Sigmoid colon (tissue), 7 donors: ENCODE data around the gene EXOC3L1. TPM values are rescaled to one million over a fixed set of nuclear protein-coding genes. Genes with fewer than 3 reads are reported as not detected.

Experiments used
- DNase-seq: peaks from one replicate; pipeline ENCODE4 v3.0.0-alpha.2; 2019
- H3K27ac ChIP-seq, 4 donors: fragments of 200-600 bp; sonication (generic); one replicate each; pipeline ENCODE4 v1.5.1; 2016 to 2019; ENCODE audit warnings: mild to moderate bottlenecking in 1 of 4
- H3K27me3 ChIP-seq, 3 donors: fragments of 200-600 bp; sonication (generic); one replicate each; pipeline ENCODE4 v1.5.1; 2019; ENCODE audit warnings: mild to moderate bottlenecking in 1 of 3
- H3K36me3 ChIP-seq, 4 donors: fragments of 200-600 bp; sonication (generic); one replicate each; pipeline ENCODE4 v1.5.1; 2016 to 2019
- H3K4me1 ChIP-seq, 4 donors: fragments of 200-600 bp; sonication (generic); one replicate each; pipeline ENCODE4 v1.5.1; 2017 to 2019
- H3K4me3 ChIP-seq, 4 donors: fragments of 200-600 bp; sonication (generic); one replicate each; pipeline ENCODE4 v1.5.1; 2017 to 2019; ENCODE audit warnings: mild to moderate bottlenecking in 2 of 4, moderate library complexity in 1 of 4
- H3K9me3 ChIP-seq, 4 donors: fragments of 200-600 bp in 3 of 4; sonication (generic) in 3 of 4; one replicate each; pipeline versions ENCODE4 v1.5.1 to v1.6.1; 2013 to 2019
- CTCF ChIP-seq, 4 experiments: fragments of 450-650 bp in 3 of 4; fragments of 200-600 bp in 1 of 4; IDR thresholded peaks; one replicate each; pipeline ENCODE4 v1.5.1; 2016 to 2019; ENCODE audit warnings: antibody characterized with exemption in 4 of 4, mild to moderate bottlenecking in 3 of 4, moderate library complexity in 2 of 4
- EP300 ChIP-seq, 4 donors: sonication (generic); formaldehyde crosslinking; IDR thresholded peaks; one replicate each; pipeline ENCODE4 v1.6.1; 2017; ENCODE audit warnings: antibody characterized with exemption in 4 of 4
- POLR2A ChIP-seq, 2 donors: fragments of 450-650 bp; IDR thresholded peaks; one replicate each; pipeline ENCODE4 v1.6.1; 2016; ENCODE audit warnings: antibody characterized with exemption in 2 of 2, mild to moderate bottlenecking in 2 of 2, moderate library complexity in 2 of 2
- POLR2AphosphoS5 ChIP-seq, 4 donors: sonication (generic); formaldehyde crosslinking; IDR thresholded peaks; one replicate each; pipeline ENCODE4 v1.6.1; 2017; ENCODE audit warnings: antibody characterized with exemption in 4 of 4
- WGBS, 2 donors: extraction: QIAGEN DNeasy Blood & Tissue Kit; methylation state at CpG; one replicate each; pipeline ENCODE4 v1.1.7; 2013; 5-methylcytosine and 5-hydroxymethylcytosine counted together
- intact Hi-C: fragments of 100-400 bp; cut with DNase I; formaldehyde crosslinking; loops from one replicate; pipeline ENCODE4 v1.15.1; 2023
- polyA plus RNA-seq, 3 donors: library from polyadenylated mRNA; stranded (reverse); fragments of 200-250 nt; gene quantifications; one replicate each; pipeline ENCODE4 v1.2.3, GENCODE V29; 2013
- total RNA-seq, 4 donors: library from RNA; depleted of rRNA; stranded (reverse); fragments of >200 nt; gene quantifications; one replicate each; pipeline ENCODE4 v1.1.0, GENCODE V29; 2016
- donor health status: healthy with polysubstance abuse.
- donor health status: Bipolar disorder and iron deficiency.
- donor health status: healthy.

EXOC3L1 gene
- total and polyA plus RNA-seq, 7 donors = 1.1 to 8.4 (median 2.5) TPM

- WGBS, 2 donors = 89 to 90% methylated on average over 2 of the region's 2 CpGs
- intact Hi-C loops = no loop called here
Observed at GRCh38 chr16:67145746-67146145, 44.2 kb downstream of the EXOC3L1 start.

GRCh38 chr16:67144943-67145342 lies 45.0 kb downstream of the EXOC3L1 start:
- H3K9me3 ChIP-seq = no peaks in the 10 kb centered on the region
- 92% methylated on average over 2 of the region's 2 CpGs for WGBS, 2 donors
- H3K27ac ChIP-seq = no peak overlapping the region
- H3K4me3 ChIP-seq = no peak overlapping the region
- H3K27me3 ChIP-seq = peaks cover 0 to 6% (median 6%) of the 10 kb centered on the region in 3 donors
- DNase-seq = no peak
- H3K4me1 ChIP-seq = peaks cover 0 to 7% (median 5%) of the 10 kb centered on the region in 4 donors
- intact Hi-C loops = no loop called here
- H3K36me3 ChIP-seq = peaks cover 43 to 91% (median 64%) of the 10 kb centered on the region in 4 donors
- TF ChIP-seq POLR2A (IDR thresholded peaks at IDR 0.05) (no peak), CTCF (IDR thresholded peaks at IDR 0.05) (no peak), EP300 (IDR thresholded peaks at IDR 0.05) (no peak), POLR2AphosphoS5 (IDR thresholded peaks at IDR 0.05) (no peak)

More at GRCh38 chr16:67145746-67146145, 44.2 kb downstream of the EXOC3L1 start:
- Histone ChIP-seq H3K27ac (no peak overlapping the region), H3K9me3 (no peaks in the 10 kb centered on the region), H3K36me3 (peaks cover 35 to 83% (median 56%) of the 10 kb centered on the region in 4 donors), H3K27me3 (peaks cover 0 to 14% (median 14%) of the 10 kb centered on the region in 3 donors), H3K4me1 (peaks cover 0 to 15% (median 12%) of the 10 kb centered on the region in 4 donors), H3K4me3 (no peak overlapping the region)
- no peak for DNase-seq
- TF ChIP-seq CTCF (IDR thresholded peaks at IDR 0.05) = no peak
- no peak for TF ChIP-seq POLR2A (IDR thresholded peaks at IDR 0.05)
- TF ChIP-seq POLR2AphosphoS5 (IDR thresholded peaks at IDR 0.05) = no peak
- TF ChIP-seq EP300 (IDR thresholded peaks at IDR 0.05) = no peak

GRCh38 chr16:67142342-67142741 lies 47.6 kb downstream of the EXOC3L1 start:
- H3K4me1 ChIP-seq = no peaks in the 10 kb centered on the region
- H3K27ac ChIP-seq = no peak overlapping the region
- no peaks in the 10 kb centered on the region for H3K9me3 ChIP-seq
- H3K27me3 ChIP-seq = no peaks in the 10 kb centered on the region
- intact Hi-C loops = no loop called here
- peaks cover 46 to 99% (median 76%) of the 10 kb centered on the region in 4 donors for H3K36me3 ChIP-seq
- 94% methylated on average over 9 of the region's 9 CpGs for WGBS, 2 donors
- no peak for TF ChIP-seq POLR2AphosphoS5 (IDR thresholded peaks at IDR 0.05)
- TF ChIP-seq CTCF (IDR thresholded peaks at IDR 0.05) = no peak
- TF ChIP-seq EP300 (IDR thresholded peaks at IDR 0.05) = no peak
- TF ChIP-seq POLR2A (IDR thresholded peaks at IDR 0.05) = no peak
- no peak for DNase-seq
- no peak overlapping the region for H3K4me3 ChIP-seq

GRCh38 chr16:67141391-67141790 lies 48.5 kb downstream of the EXOC3L1 start:
- DNase-seq = no peak
- H3K4me3 ChIP-seq = no peak overlapping the region
- peaks cover 40 to 99% (median 76%) of the 10 kb centered on the region in 4 donors for H3K36me3 ChIP-seq
- no peak overlapping the region for H3K27ac ChIP-seq
- H3K27me3 ChIP-seq = no peaks in the 10 kb centered on the region
- WGBS, 2 donors = 96 to 99% methylated on average over 13 of the region's 13 CpGs
- H3K4me1 ChIP-seq = no peaks in the 10 kb centered on the region
- intact Hi-C loops = no loop called here
- H3K9me3 ChIP-seq = no peaks in the 10 kb centered on the region
- TF ChIP-seq CTCF (IDR thresholded peaks at IDR 0.05) = no peak
- no peak for TF ChIP-seq POLR2AphosphoS5 (IDR thresholded peaks at IDR 0.05)
- TF ChIP-seq EP300 (IDR thresholded peaks at IDR 0.05) = no peak
- TF ChIP-seq POLR2A (IDR thresholded peaks at IDR 0.05) = no peak

- TF ChIP-seq POLR2A (IDR thresholded peaks at IDR 0.05) (no peak), EP300 (IDR thresholded peaks at IDR 0.05) (no peak), POLR2AphosphoS5 (IDR thresholded peaks at IDR 0.05) (no peak), CTCF (IDR thresholded peaks at IDR 0.05) (no peak)
- Histone ChIP-seq H3K9me3 (no peaks in the 10 kb centered on the region), H3K4me1 (no peaks in the 10 kb centered on the region), H3K27ac (no peak overlapping the region), H3K4me3 (no peak overlapping the region), H3K36me3 (peaks cover 32 to 98% (median 74%) of the 10 kb centered on the region in 4 donors), H3K27me3 (no peaks in the 10 kb centered on the region)
- no peak for DNase-seq
- WGBS, 2 donors = 63 to 72% methylated on average over 3 of the region's 3 CpGs
- intact Hi-C loops = no loop called here
Observed at GRCh38 chr16:67137605-67138004, 52.3 kb downstream of the EXOC3L1 start.
